Stomach (tissue), 4 donors: Measurements from ENCODE around the gene SLC35F3.

ENCODE experiments used
- CTCF ChIP-seq, 7 experiments: fragments of 450-650 bp in 4 of 7; fragments of 200-600 bp in 3 of 7; sonication (generic) in 3 of 7; IDR thresholded peaks; one replicate each; pipeline ENCODE4 v1.5.1; 2016 to 2019; ENCODE audit warnings: antibody characterized with exemption in 7 of 7, control low read depth in 2 of 7, mild to moderate bottlenecking in 1 of 7
- POLR2AphosphoS5 ChIP-seq, 3 donors: sonication (generic); formaldehyde crosslinking; IDR thresholded peaks; one replicate each; pipeline ENCODE4 v1.6.1; 2016; ENCODE audit warnings: antibody characterized with exemption in 3 of 3

GRCh38 chr1:234163267-234163919 lies 258.9 kb downstream of the SLC35F3 start:
- TF ChIP-seq CTCF (IDR thresholded peaks at IDR 0.05): no peak
- TF ChIP-seq POLR2AphosphoS5 (IDR thresholded peaks at IDR 0.05): no peak
